ENCODE data around the gene DCBLD2. TPM values are rescaled to one million over a fixed set of nuclear protein-coding genes. Genes with fewer than 3 reads are reported as not detected.
"Not testable (repeated sequence)": the region's sequence is repeated elsewhere in the genome, so short reads cannot be mapped to it uniquely, and the experiment has no call there.

DCBLD2 gene
- total RNA-seq, 1 donor from 2014 or later: 553 TPM

- DNase-seq (ENCODE audit: low read depth): no peak
- peak overlapping the region; percentile 7 for H3K4me3 ChIP-seq (ENCODE audit: low read depth, low read length)
- H3K27me3 ChIP-seq (ENCODE audit: control insufficient read depth, insufficient read depth, low read length): no peaks in the 10 kb centered on the region
- no peaks in the 10 kb centered on the region for H3K36me3 ChIP-seq (ENCODE audit: control insufficient read depth, insufficient read depth, low read length)
- TF ChIP-seq CTCF (IDR thresholded peaks at IDR 0.05; ENCODE audit: insufficient read depth, low read length, poor library complexity, severe bottlenecking): no peak
These were observed 24.4 kb downstream of the DCBLD2 start for GRCh38 chr3:98877132-98877531.

GRCh38 chr3:98875535-98875934 is 26.0 kb downstream of the DCBLD2 start:
- Histone ChIP-seq H3K27me3 (ENCODE audit: control insufficient read depth, insufficient read depth, low read length) (no peaks in the 10 kb centered on the region), H3K36me3 (ENCODE audit: control insufficient read depth, insufficient read depth, low read length) (no peaks in the 10 kb centered on the region)
- no peak for TF ChIP-seq CTCF (IDR thresholded peaks at IDR 0.05; ENCODE audit: insufficient read depth, low read length, poor library complexity, severe bottlenecking)

GRCh38 chr3:98874602-98875249 is 26.8 kb downstream of the DCBLD2 start:
- no peak overlapping the region for H3K4me3 ChIP-seq (ENCODE audit: low read depth, low read length)
- no peak for TF ChIP-seq CTCF (IDR thresholded peaks at IDR 0.05; ENCODE audit: insufficient read depth, low read length, poor library complexity, severe bottlenecking)
- H3K36me3 ChIP-seq (ENCODE audit: control insufficient read depth, insufficient read depth, low read length): no peaks in the 10 kb centered on the region

More at GRCh38 chr3:98875535-98875934, 26.0 kb downstream of the DCBLD2 start:
- H3K4me3 ChIP-seq (ENCODE audit: low read depth, low read length): no peak overlapping the region
- no peak for DNase-seq (ENCODE audit: low read depth)

GRCh38 chr3:98869391-98869790 is 32.1 kb downstream of the DCBLD2 start:
- no peaks in the 10 kb centered on the region for H3K36me3 ChIP-seq (ENCODE audit: control insufficient read depth, insufficient read depth, low read length)
- TF ChIP-seq CTCF (IDR thresholded peaks at IDR 0.05; ENCODE audit: insufficient read depth, low read length, poor library complexity, severe bottlenecking): no peak
- no peak for DNase-seq (ENCODE audit: low read depth)
- no peak overlapping the region for H3K4me3 ChIP-seq (ENCODE audit: low read depth, low read length)
- no peaks in the 10 kb centered on the region for H3K27me3 ChIP-seq (ENCODE audit: control insufficient read depth, insufficient read depth, low read length)

More at GRCh38 chr3:98874602-98875249, 26.8 kb downstream of the DCBLD2 start:
- H3K27me3 ChIP-seq (ENCODE audit: control insufficient read depth, insufficient read depth, low read length): no peaks in the 10 kb centered on the region
- DNase-seq (ENCODE audit: low read depth): no peak

- not testable (repeated sequence) for H3K27me3 ChIP-seq (ENCODE audit: control insufficient read depth, insufficient read depth, low read length); H3K4me3 ChIP-seq (ENCODE audit: low read depth, low read length); H3K36me3 ChIP-seq (ENCODE audit: control insufficient read depth, insufficient read depth, low read length); DNase-seq (ENCODE audit: low read depth)
These were observed 43.5 kb downstream of the DCBLD2 start for GRCh38 chr3:98857971-98858370.

GRCh38 chr3:98857258-98857657 is 44.2 kb downstream of the DCBLD2 start:
- DNase-seq (ENCODE audit: low read depth); H3K36me3 ChIP-seq (ENCODE audit: control insufficient read depth, insufficient read depth, low read length); H3K4me3 ChIP-seq (ENCODE audit: low read depth, low read length); H3K27me3 ChIP-seq (ENCODE audit: control insufficient read depth, insufficient read depth, low read length): not testable (repeated sequence)

GRCh38 chr3:98856724-98857123 is 44.8 kb downstream of the DCBLD2 start:
- DNase-seq (ENCODE audit: low read depth): no peak

More at GRCh38 chr3:98856724-98857123, 44.8 kb downstream of the DCBLD2 start:
- TF ChIP-seq CTCF (IDR thresholded peaks at IDR 0.05; ENCODE audit: insufficient read depth, low read length, poor library complexity, severe bottlenecking): no peak
- Histone ChIP-seq H3K36me3 (ENCODE audit: control insufficient read depth, insufficient read depth, low read length) (no peaks in the 10 kb centered on the region), H3K27me3 (ENCODE audit: control insufficient read depth, insufficient read depth, low read length) (no peaks in the 10 kb centered on the region), H3K4me3 (ENCODE audit: low read depth, low read length) (no peak overlapping the region)

Data from kidney epithelial cell (primary cell).